Activated T-cell treated with anti-CD3 and anti-CD28 coated beads for 24 hours (primary cell): Measurements from ENCODE around the gene RASSF1.

Experiments used
- DNase-seq: peaks from one replicate; pipeline ENCODE4 v3.0.0-alpha.2; 2020; ENCODE audit warnings: low read depth

The RASSF1 gene

DNA sequence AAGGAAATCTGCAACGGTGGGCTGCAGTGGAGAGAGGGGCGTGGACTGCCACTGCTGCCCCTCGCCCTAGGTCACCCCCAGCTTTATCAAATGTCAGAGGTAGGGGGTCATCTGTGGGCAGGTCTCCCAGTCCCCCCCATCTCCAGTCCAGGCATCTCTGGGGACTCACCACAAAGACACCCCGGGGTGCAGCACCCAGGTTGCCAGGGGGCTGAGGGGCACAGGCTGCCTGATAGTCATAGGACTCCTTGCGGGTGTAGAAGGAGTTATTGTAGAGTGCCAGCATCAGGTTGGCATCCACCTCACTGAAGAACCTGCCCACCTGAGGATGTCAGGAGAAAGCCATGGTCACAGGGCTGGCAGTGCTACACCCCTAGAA, 25.2 kb upstream of the RASSF1 start:
- DNase-seq, result no peak

DNA sequence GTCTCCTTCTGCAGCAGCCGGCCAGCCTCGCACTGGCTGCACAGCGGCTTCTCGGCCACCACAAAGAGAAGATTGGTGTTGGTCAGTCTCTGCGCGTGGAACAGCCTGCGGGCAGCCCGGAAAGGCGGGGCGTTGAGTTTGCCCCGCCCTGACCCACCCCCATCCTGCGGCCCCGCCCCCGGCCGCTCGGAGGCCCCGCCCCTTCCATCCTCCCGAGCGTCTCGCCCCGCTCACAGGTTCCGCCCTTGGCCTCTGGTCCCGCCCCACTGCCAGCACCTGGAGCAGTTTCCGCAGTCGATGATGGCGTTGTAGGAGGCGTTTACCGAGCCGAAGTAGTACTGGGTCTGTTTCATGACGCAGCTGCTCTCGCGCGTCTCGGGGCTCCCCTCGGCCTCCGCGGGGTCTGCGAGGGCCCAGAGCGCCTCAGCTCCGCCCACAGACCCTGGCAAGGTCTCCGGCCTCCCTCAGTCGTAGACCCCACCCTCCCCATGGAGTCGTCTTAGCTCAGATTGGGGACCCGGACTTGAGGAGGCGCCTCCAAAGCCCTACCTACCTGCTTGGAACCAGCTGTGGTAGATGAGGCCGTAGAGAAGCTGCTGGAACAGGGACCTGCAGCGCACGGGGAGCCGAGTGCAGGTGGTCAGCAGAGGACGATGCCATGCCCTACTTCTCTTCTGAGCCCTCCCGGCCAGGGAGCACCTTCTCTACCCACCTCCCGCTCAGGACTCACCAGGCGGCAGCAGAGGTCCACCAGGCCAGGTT, 24.6 kb upstream of the RASSF1 start:
- DNase-seq, result peak; percentile 91

DNA sequence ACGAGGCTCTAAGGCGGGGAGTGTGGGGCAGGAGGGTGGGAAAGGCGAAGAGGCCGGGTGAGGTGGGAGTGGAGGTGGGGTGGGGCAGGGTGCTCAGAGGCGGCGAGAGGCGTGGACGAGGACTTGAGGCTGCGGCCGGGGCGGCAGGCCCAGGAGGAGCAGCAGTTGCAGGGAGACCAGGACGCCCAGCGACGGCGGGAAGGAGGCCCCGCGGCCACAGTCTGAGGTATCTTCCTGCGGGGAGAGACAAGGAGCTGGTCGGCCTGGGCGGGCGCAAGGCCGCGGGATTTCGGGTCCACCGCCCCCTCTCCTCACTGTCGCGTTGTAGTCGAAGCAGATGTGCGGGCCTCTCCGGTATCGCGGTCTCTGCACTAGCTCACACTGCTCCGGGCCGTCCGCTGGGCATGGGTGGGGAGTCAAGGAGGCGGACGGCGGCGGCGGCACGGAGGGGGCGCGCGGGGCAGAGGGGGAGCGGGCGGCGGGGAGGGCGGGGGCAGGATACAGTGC, 24.0 kb upstream of the RASSF1 start:
- DNase-seq, result no peak

DNA sequence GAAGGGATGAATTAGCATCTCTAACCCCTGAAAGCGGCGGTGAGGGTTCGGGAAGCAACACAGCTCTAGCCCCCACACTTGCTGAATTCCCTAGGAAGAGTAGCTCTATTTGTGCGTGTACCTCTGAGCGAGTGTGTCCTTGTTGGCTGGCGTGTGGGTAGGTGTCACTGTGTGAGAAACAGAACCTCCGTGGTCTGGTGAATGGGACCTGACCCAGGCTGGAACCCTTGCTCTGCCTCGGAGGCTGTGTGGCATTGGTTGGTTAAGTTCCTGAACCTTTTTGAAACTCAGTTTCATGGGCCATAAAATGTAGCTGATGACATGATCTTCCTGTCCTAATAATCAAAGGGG, 19.1 kb upstream of the RASSF1 start:
- DNase-seq, result no peak

DNA sequence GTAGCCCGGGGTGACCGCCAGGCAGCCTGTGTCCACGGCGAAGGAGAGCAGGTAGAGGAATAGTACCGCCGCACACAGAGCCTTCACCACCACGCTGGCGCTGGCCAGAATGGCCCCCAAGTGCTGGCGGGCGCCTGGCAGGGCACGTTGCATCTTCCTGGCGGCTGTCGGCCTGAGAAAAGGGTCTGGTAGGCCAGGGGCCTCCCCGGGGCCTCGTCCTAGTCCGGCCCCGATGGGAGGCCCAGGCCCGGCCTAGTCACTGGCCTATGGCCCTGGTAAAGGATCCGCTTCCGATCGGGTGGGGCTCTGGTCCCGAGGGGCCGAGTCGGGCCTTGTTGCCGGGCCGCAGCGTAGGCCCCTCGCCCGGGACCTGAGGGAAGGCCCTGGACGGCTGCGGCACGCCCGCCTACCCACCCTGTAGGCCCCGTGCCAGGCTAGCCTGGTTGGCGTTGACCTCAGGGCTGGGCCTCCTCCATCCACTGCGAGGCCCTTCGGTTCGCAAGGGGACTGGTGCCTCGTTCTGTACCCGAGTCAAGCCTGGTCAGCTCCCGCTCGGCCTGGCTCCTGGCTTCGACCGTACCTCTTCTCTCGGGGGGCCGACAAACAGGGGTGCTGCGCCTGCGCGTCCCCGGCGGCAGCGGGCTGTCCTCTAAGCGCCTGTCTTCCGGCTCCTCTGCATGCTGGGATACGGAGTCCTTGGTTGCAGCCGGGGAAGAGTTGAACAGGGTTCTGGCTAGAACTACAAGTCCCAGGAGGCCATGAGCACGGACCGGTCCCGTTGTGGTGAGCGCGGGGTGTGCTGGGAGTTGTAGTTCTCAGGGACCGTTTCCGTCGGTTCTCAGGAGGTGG, 18.5 kb upstream of the RASSF1 start, which contains the start of gene TMEM115:
Gene TMEM115 (minus strand): TSS at position 611 of the 849 bp plus-strand sequence. CDS start 458 bp downstream, at position 153.
- DNase-seq, result peak; percentile 94

DNA sequence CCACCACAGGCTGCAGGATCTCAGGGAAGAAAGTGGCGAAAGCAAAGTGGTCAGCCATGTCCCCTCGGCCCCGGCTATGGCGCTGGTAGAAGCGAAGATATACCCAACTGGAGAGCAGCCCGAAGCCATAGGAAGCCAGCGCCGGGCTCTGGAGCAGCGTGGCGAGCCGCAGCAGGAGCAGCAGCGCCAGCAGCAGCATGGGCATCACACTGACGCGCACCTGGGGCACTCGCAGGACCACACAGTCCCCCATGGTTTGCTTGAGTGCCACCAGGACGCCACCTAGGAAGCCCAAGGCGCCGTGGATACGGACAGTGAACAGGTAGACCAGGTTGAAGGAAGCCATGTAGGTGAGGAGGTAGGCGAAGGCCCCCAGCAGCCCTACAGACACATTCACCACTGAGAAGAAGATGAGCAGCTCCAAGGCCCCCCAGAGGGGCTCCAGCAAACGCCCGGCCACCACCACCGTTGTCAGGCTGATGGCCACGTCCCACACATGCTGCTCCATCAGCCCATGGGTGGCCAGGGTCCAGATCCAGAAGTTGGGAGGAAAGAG, 17.8 kb upstream of the RASSF1 start:
- no peak for DNase-seq

DNA sequence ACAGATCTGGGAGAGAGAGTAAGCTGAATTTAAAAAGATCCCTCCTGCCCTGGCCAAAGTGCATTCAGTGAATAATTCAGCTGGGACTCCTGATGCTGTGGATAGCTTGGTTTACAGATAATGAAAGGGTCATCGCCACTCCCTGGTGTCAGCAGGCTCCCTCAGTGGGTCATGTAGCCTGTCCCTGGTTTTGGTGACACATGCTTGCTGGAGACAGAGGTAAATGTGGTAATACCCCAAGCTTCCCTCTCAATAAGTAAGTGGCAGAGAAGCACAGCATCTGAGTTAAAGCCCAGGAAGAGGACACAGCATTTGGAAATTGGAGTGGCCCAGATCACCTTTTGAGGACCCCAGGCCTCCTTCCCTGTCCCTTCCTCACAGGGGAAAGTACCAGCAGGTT, 16.8 kb upstream of the RASSF1 start:
- DNase-seq, result no peak

DNA sequence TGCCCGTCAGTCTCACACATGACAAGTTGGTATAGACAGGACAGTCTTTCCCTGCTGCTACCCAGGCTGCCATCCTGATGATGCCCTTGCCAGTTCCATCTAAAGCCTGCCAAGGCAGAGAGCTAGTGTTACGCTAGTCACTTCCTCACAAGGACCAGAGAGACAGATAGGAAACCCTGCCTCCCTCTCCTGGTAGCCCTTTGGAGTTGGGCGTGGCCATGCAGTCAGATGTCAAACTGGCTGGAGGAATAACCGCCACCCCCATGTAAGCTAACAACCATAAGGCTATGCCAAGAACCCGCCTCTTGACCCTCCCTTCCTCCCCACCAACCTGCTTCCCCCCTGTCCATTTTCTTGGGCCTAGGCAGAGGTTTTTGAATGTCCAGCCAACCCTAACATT, 15.9 kb upstream of the RASSF1 start:
- no peak for DNase-seq

DNA sequence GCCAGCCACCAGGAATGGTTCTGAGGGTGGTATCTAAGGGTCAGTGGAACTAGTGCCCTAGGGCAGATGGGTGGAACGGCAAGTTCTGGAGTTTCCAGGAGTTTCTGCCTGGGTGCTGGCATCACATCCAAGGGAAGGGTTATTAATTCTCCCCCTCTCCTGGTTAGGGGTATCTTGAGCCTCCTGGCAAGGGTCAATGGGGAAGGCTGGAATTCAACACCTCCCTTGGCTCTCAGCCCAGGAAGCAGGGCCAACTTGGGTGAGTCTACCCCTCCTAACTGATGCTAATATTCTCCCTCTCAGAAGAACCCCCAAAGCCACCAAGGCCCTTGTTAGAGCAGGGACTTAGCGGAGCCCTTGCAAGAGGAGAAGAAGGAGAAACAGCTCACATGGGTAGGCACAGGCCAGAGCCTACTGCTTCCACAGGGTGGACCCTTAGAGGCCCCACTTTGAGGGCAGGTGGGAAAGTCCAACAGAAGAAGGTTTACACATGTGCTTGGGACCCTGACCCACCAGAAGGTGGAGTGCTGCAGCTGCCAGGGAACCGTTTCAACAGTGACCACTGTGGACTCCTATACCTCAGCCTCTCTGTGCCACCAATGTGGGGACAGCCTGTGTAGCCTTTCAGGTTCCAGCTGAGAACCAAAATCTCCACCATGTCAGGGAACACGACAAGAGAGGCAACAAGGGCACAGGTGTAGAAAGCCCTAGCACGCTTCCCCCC, 15.4 kb upstream of the RASSF1 start:
- no peak for DNase-seq

DNA sequence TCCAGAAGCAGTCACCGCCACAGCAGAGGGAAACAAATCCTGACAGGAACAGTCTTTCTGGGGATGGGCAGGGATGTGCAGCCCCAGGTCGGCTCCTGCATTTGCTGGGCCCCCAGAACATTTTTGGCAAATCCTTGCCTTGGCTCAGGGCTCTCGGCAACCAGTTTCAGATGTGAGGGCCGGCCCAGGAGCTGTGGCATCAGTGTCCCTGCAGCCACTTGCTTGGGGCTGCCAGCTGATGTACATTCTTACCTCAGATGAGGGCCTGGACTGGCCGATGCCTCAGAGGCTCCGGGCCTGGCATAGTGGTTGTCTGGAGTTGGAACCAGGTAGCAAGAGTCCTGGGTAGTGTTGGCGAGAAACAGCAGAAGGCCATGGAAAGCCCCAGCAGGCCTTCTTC, 14.2 kb upstream of the RASSF1 start:
- no peak for DNase-seq

DNA sequence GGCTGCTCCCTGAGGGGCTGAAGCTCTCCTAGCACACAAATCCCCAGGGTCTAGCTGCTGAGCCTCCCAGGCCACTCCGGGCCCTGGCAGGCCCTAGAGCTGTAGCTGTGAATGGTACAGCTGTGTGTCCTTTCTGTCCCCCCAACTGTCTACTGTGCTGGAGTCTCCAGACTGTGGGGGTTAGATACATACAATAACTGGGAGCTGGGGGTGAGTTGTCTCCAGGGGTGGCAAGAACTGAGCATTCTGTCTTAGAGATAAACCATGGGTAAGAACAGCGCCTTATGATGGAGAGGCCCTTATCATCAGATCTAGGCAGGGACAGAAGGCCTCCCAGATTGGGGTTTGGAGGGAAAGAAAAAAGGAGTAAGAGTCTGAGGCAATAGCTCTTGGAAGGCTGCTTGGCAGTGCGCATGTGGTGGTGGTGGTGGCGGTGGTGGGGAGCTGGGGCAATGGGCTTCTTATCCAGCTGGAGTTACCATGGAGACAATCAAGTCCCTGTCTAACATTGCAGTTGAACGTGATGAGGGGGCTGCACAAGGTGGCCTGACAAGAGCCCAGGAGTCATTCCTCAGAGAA, 13.6 kb upstream of the RASSF1 start:
- DNase-seq, result no peak

DNA sequence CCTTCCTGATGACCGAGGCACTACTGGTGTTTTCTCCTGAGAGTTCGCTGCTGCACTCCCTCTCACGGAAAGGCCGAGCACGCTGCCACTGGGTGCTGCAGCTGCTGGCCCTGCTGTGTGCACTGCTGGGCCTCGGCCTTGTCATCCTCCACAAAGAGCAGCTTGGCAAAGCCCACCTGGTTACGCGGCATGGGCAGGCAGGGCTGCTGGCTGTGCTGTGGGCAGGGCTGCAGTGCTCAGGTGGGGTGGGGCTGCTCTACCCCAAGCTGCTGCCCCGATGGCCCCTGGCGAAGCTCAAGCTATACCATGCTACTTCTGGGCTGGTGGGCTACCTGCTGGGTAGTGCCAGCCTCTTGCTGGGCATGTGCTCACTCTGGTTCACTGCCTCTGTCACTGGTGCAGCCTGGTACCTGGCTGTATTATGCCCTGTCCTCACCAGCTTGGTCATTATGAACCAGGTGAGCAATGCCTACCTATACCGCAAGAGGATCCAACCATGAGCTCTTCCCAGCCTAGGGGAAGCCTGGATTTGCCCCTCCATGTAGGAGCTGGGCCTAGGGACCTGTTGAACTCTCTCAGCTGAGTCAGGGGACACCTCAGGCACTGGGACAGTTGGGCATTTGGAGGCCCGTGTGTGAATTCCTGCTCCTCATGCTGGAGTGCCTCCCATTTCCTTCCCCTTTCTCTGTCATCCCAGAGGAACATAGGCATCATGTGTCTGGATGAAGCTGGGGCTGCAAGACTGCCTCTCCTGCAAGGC, 12.8 kb upstream of the RASSF1 start:
- no peak for DNase-seq

DNA sequence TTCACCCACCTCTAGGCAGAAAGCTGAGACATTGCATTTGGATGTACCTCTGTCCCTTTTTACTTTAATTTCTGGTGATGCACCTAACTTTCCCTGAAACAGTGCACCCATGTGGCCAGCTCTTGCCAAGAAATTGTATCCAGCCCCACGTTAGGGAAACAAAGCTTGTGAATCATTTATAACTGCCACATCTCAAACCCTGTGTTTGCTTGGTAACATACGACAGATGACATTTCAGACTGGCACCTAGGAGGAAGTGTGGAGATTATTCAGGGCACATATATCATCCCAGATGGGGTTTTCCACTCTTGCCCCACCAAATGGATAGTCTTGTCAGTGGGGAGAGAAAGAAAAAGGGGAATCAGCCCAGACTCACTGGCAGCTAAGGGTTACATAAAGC, 12.1 kb upstream of the RASSF1 start:
- no peak for DNase-seq

DNA sequence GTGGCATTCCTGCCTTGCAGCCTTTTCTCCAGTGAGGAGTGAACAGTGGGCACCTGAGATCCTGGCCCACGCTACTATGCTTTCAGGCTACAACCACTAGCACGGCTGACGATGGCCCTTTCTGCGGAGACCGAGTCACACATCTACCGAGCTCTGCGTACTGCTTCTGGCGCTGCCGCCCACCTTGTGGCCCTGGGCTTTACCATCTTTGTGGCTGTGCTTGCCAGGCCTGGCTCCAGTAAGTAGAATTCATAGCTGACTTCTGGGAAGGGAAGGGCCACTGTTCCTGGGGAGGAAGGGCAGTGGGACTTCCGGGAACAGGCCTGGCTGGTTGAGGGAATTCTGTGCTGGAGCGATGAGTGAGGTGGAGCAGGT, 10.7 kb upstream of the RASSF1 start:
- DNase-seq, result no peak

DNA sequence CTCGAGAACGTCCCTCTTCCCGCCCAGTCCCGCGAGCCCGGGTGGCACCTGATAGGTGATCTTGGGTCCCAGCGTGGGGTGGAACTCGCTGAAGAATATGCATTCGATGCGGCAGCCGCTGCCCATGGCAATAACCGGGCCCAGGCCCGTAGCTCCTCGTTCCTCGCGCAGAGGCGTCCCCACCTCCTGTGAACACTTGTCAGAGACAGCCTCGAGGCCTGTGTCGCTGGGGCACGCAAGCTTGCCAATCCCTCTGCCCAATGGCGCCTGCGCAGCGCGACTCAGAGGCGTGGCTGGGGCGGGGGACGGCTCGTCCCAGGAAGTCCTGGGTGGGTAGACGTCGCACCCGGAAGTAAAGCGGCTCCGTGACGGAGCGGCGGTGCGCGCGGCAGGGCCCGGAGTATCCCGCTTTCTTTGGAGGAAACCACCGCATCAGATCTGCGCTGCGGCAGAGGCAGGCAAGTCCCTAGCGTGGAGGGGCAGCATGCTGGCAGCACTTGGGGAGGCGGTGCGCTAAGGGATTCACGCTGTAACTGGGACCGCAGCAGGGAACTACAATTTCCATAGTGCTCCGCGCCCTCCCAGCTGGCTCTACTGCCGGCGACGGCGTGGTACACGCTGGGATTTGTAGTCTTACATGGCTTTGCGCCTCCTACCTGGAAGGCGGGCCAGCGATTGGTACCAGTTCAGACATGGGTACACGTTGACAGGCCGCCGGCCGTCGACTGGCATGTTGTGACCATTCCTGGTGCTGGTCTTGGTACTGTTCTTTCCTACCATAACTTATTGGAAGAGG, 10.1 kb upstream of the RASSF1 start, which contains the start of the genes CYB561D2 and NPRL2:
Gene CYB561D2 (plus strand): TSS at position 336 of the 796 bp plus-strand sequence. CDS start 572 bp downstream, outside the sequence.
Gene NPRL2 (minus strand): TSS at position 249 of the 796 bp plus-strand sequence. CDS start 123 bp downstream, at position 126.
- DNase-seq, result peak; percentile 99

DNA sequence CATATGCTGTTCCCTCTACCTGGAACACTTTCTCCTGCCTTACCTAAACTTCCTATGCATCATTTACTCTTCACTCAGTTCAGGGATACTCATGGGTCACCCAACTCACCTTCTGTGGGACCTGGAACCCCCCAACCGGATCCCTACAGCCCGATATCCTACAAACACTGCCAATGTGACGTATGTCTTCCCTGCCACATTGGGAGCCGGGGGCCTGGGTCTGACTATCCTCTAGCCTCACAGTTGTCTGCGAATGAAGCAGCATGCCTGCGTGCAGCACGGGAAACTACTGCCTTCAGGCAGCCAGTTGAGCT, 9.5 kb upstream of the RASSF1 start:
- no peak for DNase-seq

DNA sequence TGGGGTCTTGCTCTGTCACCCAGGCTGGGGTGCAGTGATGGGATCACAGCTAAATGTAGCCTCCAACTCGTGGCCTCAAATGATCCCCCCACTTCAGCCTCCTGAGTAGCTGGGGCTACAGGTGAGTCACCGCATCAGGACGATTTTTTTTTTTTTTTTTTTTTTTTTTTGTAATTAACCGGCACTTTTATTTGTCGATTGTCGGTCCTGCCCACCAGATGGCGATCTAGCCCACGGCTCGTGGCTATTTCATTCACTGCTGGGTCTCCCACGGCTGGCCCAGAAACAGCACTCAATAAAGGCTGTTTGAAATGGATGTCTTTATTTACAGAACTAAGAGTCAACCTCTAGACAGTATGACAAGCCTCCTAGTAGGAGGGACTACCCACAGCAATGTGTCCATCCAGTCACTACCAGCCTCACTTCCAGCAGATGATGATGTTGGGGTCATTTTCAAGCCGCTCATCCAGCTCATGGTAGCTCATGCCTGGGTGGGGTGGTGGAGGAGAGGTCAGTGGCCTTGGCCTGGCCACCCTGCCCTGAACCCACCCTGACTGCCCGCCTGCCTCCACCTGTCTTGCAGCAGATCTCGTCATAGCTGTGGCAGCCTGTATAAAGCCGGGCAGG, 6.7 kb upstream of the RASSF1 start:
- peak; percentile 61 for DNase-seq

DNA sequence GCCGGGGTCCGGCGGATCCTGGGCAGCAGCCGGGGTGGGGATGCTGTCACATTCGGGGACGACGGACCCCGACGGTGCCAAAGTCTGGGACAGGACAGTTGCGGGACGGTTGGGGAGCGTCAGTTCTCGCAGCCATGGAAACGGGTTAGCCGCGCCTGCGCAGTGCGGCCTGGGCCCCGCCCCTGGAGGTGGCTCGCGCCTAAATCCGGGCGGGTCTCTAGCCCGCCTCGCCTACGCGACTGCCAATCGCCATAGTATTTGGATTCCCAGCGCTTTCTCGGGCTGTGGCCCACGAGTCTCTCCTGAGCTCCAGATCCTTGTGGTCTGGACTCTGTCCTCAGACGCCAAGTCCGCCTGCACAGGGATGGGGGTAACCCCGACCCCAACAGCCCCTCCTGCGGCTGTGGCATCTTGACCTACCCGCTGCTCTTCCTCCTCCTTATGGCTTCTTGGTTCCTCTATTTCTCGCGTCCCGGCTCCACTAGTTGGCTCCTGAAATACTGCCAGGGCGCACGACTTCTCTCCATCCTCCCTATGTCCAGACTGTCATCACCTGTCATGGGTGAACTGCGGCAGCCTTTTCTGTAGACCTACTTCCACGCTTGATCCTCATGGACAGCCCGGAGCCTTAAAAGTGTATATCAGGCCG, 5.1 kb upstream of the RASSF1 start, which contains the start of gene ZMYND10:
Gene ZMYND10 (minus strand): TSS at position 147 of the 649 bp plus-strand sequence. CDS start 153 bp downstream, outside the sequence.
- DNase-seq, result peak; percentile 60

DNA sequence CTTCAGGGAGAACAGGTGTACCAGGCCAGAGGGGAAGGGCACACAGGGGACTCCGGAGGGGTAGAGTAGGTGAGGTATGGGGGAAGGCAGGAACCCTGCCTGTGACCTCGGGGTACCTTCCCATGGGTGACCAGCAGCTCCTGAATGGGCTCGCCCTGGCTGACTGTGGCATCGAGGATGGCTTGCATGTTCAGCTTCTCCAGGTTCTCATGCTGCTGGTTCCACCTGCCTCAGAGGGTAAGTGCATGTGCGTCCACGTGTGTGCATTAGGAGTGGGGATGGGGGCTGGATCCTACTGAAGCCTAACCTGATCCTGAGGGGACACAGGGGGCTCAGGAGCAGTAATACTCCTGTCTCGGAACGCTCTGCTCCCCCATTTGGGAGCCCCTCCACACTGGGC, 4.4 kb upstream of the RASSF1 start:
- DNase-seq, result no peak
